ENCODE measurements around the gene ANKRD6. TPM values are rescaled to one million over a fixed set of nuclear protein-coding genes. Genes with fewer than 3 reads are reported as not detected.
A peak's percentile ranks its signal among the peaks of the same experiment; 100 is the strongest.

Gene ANKRD6
- total and polyA plus RNA-seq, 7 experiments from 2014 or later: 0.71 to 6.6 (median 3.3) TPM

GRCh38 chr6:89591745-89592144, 158.8 kb downstream of the ANKRD6 start:
- Mint-ChIP-seq H3K4me1 (peaks cover 11 to 20% (median 17%) of the 10 kb centered on the region in 7 donors), H3K27me3 (peaks cover 0 to 6% (median 0%) of the 10 kb centered on the region in 5 donors), H3K27ac (no peak overlapping the region), H3K4me3 (no peak overlapping the region), H3K9me3 (peaks cover 0 to 8% (median 0%) of the 10 kb centered on the region in 11 donors), H3K36me3 (peaks cover 0 to 25% (median 4%) of the 10 kb centered on the region in 5 donors)
- Histone ChIP-seq H3K27me3 (ENCODE audit: control insufficient read depth in 2 of 2, insufficient read depth in 2 of 2, low read length in 2 of 2) (no peaks in the 10 kb centered on the region), H3K4me3 (ENCODE audit: low read length) (no peak overlapping the region), H3K36me3 (ENCODE audit: control insufficient read depth in 2 of 3, insufficient read depth in 3 of 3, low read length in 3 of 3) (no peaks in the 10 kb centered on the region), H3K27ac (ENCODE audit: low read depth, low read length) (no peak overlapping the region), H3K9me3 (ENCODE audit: control insufficient read depth in 2 of 3, low read length in 3 of 3) (no peaks in the 10 kb centered on the region), H3K4me1 (ENCODE audit: control insufficient read depth in 2 of 2, insufficient read depth in 2 of 2, low read length in 2 of 2) (peaks cover 0 to 9% of the 10 kb centered on the region in 2 donors)
- ATAC-seq (no peak), DNase-seq (no peak)
- CTCF ChIA-PET: no interaction called here
- intact Hi-C loops (cut with micrococcal nuclease): no loop called here
- POLR2A ChIA-PET: no interaction called here

GRCh38 chr6:89596056-89596455, 163.1 kb downstream of the ANKRD6 start:
- ATAC-seq (peak; percentile 74), DNase-seq (peak in 3 of 9 donors; percentile 12 to 19 (median 19))
- no peaks in the 10 kb centered on the region for H3K27me3 ChIP-seq (ENCODE audit: control insufficient read depth in 2 of 2, insufficient read depth in 2 of 2, low read length in 2 of 2)
- peak overlapping the region; percentile 51 to 94 (median 81) for H3K27ac Mint-ChIP-seq
- H3K4me1 ChIP-seq (ENCODE audit: control insufficient read depth in 2 of 2, insufficient read depth in 2 of 2, low read length in 2 of 2): peaks cover 0 to 9% of the 10 kb centered on the region in 2 donors
- H3K27ac ChIP-seq (ENCODE audit: low read depth, low read length): no peak overlapping the region
- H3K36me3 Mint-ChIP-seq: peaks cover 3 to 44% (median 19%) of the 10 kb centered on the region in 5 donors
- H3K4me1 Mint-ChIP-seq: peaks cover 12 to 47% (median 20%) of the 10 kb centered on the region in 7 donors
- no peaks in the 10 kb centered on the region for H3K27me3 Mint-ChIP-seq
- intact Hi-C loops (cut with micrococcal nuclease): no loop called here
- H3K4me3 Mint-ChIP-seq: peak overlapping the region in 4 of 10 donors; percentile 6 to 59 (median 8)
- CTCF ChIA-PET: no interaction called here
- POLR2A ChIA-PET: no interaction called here
- no peaks in the 10 kb centered on the region for H3K9me3 ChIP-seq (ENCODE audit: control insufficient read depth in 2 of 3, low read length in 3 of 3)
- no peak overlapping the region for H3K4me3 ChIP-seq (ENCODE audit: low read length)
- H3K9me3 Mint-ChIP-seq: peaks cover 0 to 20% (median 2%) of the 10 kb centered on the region in 11 donors
- no peaks in the 10 kb centered on the region for H3K36me3 ChIP-seq (ENCODE audit: control insufficient read depth in 2 of 3, insufficient read depth in 3 of 3, low read length in 3 of 3)

GRCh38 chr6:89596484-89596883, 163.5 kb downstream of the ANKRD6 start:
- Mint-ChIP-seq H3K4me3 (peak overlapping the region in 1 of 10 donors; percentile 59), H3K9me3 (peaks cover 0 to 20% (median 2%) of the 10 kb centered on the region in 11 donors), H3K36me3 (peaks cover 3 to 44% (median 19%) of the 10 kb centered on the region in 5 donors), H3K27me3 (no peaks in the 10 kb centered on the region), H3K4me1 (peaks cover 12 to 47% (median 20%) of the 10 kb centered on the region in 7 donors), H3K27ac (peak overlapping the region in 7 of 9 donors; percentile 51 to 94 (median 81))
- H3K27me3 ChIP-seq (ENCODE audit: control insufficient read depth in 2 of 2, insufficient read depth in 2 of 2, low read length in 2 of 2): no peaks in the 10 kb centered on the region
- no peaks in the 10 kb centered on the region for H3K36me3 ChIP-seq (ENCODE audit: control insufficient read depth in 2 of 3, insufficient read depth in 3 of 3, low read length in 3 of 3)
- ChIA-PET POLR2A (interaction anchor here (0.6 kb wide), 1 partner anchor 236 kb away, joined by 7 read pairs; no protein-coding TSS in a partner anchor), CTCF (no interaction called here)
- intact Hi-C loops (cut with micrococcal nuclease): no loop called here
- no peak for DNase-seq
- no peak for ATAC-seq
- no peak overlapping the region for H3K27ac ChIP-seq (ENCODE audit: low read depth, low read length)
- H3K4me1 ChIP-seq (ENCODE audit: control insufficient read depth in 2 of 2, insufficient read depth in 2 of 2, low read length in 2 of 2): peaks cover 0 to 9% of the 10 kb centered on the region in 2 donors
- H3K4me3 ChIP-seq (ENCODE audit: low read length): no peak overlapping the region
- no peaks in the 10 kb centered on the region for H3K9me3 ChIP-seq (ENCODE audit: control insufficient read depth in 2 of 3, low read length in 3 of 3)

- Histone ChIP-seq H3K27me3 (ENCODE audit: control insufficient read depth in 2 of 2, insufficient read depth in 2 of 2, low read length in 2 of 2) (no peaks in the 10 kb centered on the region), H3K9me3 (ENCODE audit: control insufficient read depth in 2 of 3, low read length in 3 of 3) (no peaks in the 10 kb centered on the region), H3K27ac (ENCODE audit: low read depth, low read length) (no peak overlapping the region), H3K4me1 (ENCODE audit: control insufficient read depth in 2 of 2, insufficient read depth in 2 of 2, low read length in 2 of 2) (peaks cover 0 to 9% of the 10 kb centered on the region in 2 donors), H3K36me3 (ENCODE audit: control insufficient read depth in 2 of 3, insufficient read depth in 3 of 3, low read length in 3 of 3) (no peaks in the 10 kb centered on the region), H3K4me3 (ENCODE audit: low read length) (no peak overlapping the region)
- Mint-ChIP-seq H3K4me1 (peaks cover 12 to 47% (median 20%) of the 10 kb centered on the region in 7 donors), H3K4me3 (peak overlapping the region in 1 of 10 donors; percentile 57), H3K36me3 (peaks cover 3 to 44% (median 19%) of the 10 kb centered on the region in 5 donors), H3K9me3 (peaks cover 0 to 20% (median 2%) of the 10 kb centered on the region in 11 donors), H3K27me3 (no peaks in the 10 kb centered on the region), H3K27ac (peak overlapping the region in 1 of 9 donors; percentile 94)
- POLR2A ChIA-PET: no interaction called here
- ATAC-seq (no peak), DNase-seq (no peak)
- CTCF ChIA-PET: no interaction called here
- intact Hi-C loops (cut with micrococcal nuclease): no loop called here
These were observed 164.4 kb downstream of the ANKRD6 start for GRCh38 chr6:89597372-89597771.

- Mint-ChIP-seq H3K27ac (peak overlapping the region in 1 of 9 donors; percentile 94), H3K36me3 (peaks cover 3 to 44% (median 19%) of the 10 kb centered on the region in 5 donors), H3K4me1 (peaks cover 12 to 47% (median 20%) of the 10 kb centered on the region in 7 donors), H3K9me3 (peaks cover 0 to 20% (median 2%) of the 10 kb centered on the region in 11 donors), H3K27me3 (no peaks in the 10 kb centered on the region), H3K4me3 (peak overlapping the region in 1 of 10 donors; percentile 62)
- Histone ChIP-seq H3K4me1 (ENCODE audit: control insufficient read depth in 2 of 2, insufficient read depth in 2 of 2, low read length in 2 of 2) (peaks cover 0 to 9% of the 10 kb centered on the region in 2 donors), H3K27me3 (ENCODE audit: control insufficient read depth in 2 of 2, insufficient read depth in 2 of 2, low read length in 2 of 2) (no peaks in the 10 kb centered on the region), H3K9me3 (ENCODE audit: control insufficient read depth in 2 of 3, low read length in 3 of 3) (no peaks in the 10 kb centered on the region), H3K36me3 (ENCODE audit: control insufficient read depth in 2 of 3, insufficient read depth in 3 of 3, low read length in 3 of 3) (no peaks in the 10 kb centered on the region), H3K4me3 (ENCODE audit: low read length) (no peak overlapping the region), H3K27ac (ENCODE audit: low read depth, low read length) (no peak overlapping the region)
- ChIA-PET POLR2A (no interaction called here), CTCF (no interaction called here)
- DNase-seq: no peak
- intact Hi-C loops (cut with micrococcal nuclease): no loop called here
- ATAC-seq: no peak
These were observed 165.0 kb downstream of the ANKRD6 start for GRCh38 chr6:89597988-89598387.

- ChIA-PET CTCF (no interaction called here), POLR2A (interaction anchor here (0.6 kb wide), 1 partner anchor 890 kb away, joined by 3 read pairs; no protein-coding TSS in a partner anchor)
- ATAC-seq: no peak
- intact Hi-C loops (cut with micrococcal nuclease): no loop called here
- no peaks in the 10 kb centered on the region for H3K27me3 ChIP-seq (ENCODE audit: control insufficient read depth in 2 of 2, insufficient read depth in 2 of 2, low read length in 2 of 2)
- H3K4me1 Mint-ChIP-seq: peaks cover 12 to 45% (median 17%) of the 10 kb centered on the region in 7 donors
- H3K36me3 ChIP-seq (ENCODE audit: control insufficient read depth in 2 of 3, insufficient read depth in 3 of 3, low read length in 3 of 3): no peaks in the 10 kb centered on the region
- no peak overlapping the region for H3K27ac Mint-ChIP-seq
- no peak for DNase-seq
- H3K9me3 Mint-ChIP-seq: peaks cover 0 to 20% (median 2%) of the 10 kb centered on the region in 11 donors
- no peak overlapping the region for H3K27ac ChIP-seq (ENCODE audit: low read depth, low read length)
- no peak overlapping the region for H3K4me3 ChIP-seq (ENCODE audit: low read length)
- peaks cover 0 to 9% of the 10 kb centered on the region in 2 donors for H3K4me1 ChIP-seq (ENCODE audit: control insufficient read depth in 2 of 2, insufficient read depth in 2 of 2, low read length in 2 of 2)
- H3K27me3 Mint-ChIP-seq: no peaks in the 10 kb centered on the region
- no peaks in the 10 kb centered on the region for H3K9me3 ChIP-seq (ENCODE audit: control insufficient read depth in 2 of 3, low read length in 3 of 3)
- H3K36me3 Mint-ChIP-seq: peaks cover 3 to 33% (median 19%) of the 10 kb centered on the region in 5 donors
- no peak overlapping the region for H3K4me3 Mint-ChIP-seq
These were observed 166.8 kb downstream of the ANKRD6 start for GRCh38 chr6:89599727-89600126.

GRCh38 chr6:89602166-89602565, 169.2 kb downstream of the ANKRD6 start:
- Mint-ChIP-seq H3K4me3 (no peak overlapping the region), H3K27ac (no peak overlapping the region), H3K27me3 (no peaks in the 10 kb centered on the region), H3K36me3 (peaks cover 3 to 18% (median 9%) of the 10 kb centered on the region in 5 donors), H3K9me3 (peaks cover 0 to 9% (median 2%) of the 10 kb centered on the region in 11 donors), H3K4me1 (peaks cover 0 to 26% (median 2%) of the 10 kb centered on the region in 7 donors)
- Histone ChIP-seq H3K4me1 (ENCODE audit: control insufficient read depth in 2 of 2, insufficient read depth in 2 of 2, low read length in 2 of 2) (no peaks in the 10 kb centered on the region), H3K27ac (ENCODE audit: low read depth, low read length) (no peak overlapping the region), H3K27me3 (ENCODE audit: control insufficient read depth in 2 of 2, insufficient read depth in 2 of 2, low read length in 2 of 2) (no peaks in the 10 kb centered on the region), H3K9me3 (ENCODE audit: control insufficient read depth in 2 of 3, low read length in 3 of 3) (no peaks in the 10 kb centered on the region), H3K4me3 (ENCODE audit: low read length) (no peak overlapping the region), H3K36me3 (ENCODE audit: control insufficient read depth in 2 of 3, insufficient read depth in 3 of 3, low read length in 3 of 3) (no peaks in the 10 kb centered on the region)
- intact Hi-C loops (cut with micrococcal nuclease): no loop called here
- DNase-seq: no peak
- ChIA-PET POLR2A (interaction anchor here (0.6 kb wide), 1 partner anchor 62 kb away, joined by 3 read pairs; no protein-coding TSS in a partner anchor), CTCF (no interaction called here)
- no peak for ATAC-seq

Data from naive thymus-derived CD4-positive, alpha-beta T cell (primary cell).